ENCODE measurements around the gene LMX1B.

Gene LMX1B

DNA sequence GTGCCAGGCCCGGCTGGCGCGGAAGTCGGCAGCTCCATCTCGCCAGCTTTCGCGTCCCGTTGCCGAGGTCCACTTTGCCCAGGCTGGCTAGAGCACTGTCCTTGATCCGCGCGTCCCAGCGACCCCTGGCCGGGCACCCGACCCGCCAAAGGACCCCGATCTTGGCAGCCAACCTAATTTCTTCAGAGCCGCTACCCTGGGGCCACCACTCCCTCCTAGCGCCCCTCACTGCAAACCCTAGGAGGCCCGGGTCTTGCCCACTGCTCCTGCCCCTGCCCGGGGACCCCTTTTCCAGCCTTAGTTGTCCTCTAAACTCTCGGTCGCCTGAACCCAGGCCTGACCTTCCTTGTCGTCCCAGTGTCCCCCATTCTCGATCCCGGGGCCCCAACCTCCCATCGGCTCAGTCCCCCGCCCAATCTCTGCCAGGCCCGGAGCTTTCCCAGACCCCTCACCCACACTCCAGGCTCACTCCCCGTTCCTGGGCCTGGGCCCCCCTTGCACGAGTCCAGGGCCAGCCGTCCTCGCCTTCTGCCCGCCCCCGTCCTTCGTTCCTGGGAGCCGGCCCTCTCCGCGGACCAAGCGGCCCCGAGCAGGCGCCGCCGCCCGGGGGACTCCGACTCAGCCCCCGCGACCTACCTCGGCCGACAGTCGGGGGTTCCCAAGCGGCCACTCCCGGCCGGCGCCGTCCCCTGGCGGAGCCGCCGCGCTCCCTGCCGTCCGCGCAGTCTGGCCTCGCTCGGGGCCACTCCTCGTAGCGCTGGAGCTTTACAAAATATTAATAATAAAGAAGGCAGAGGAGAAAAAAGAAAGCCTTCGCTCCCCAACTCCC, 701 bp upstream of the LMX1B start:
- Histone ChIP-seq H3K14ac (ENCODE audit: low read length) (peak overlapping the region; percentile 21), H4K91ac (ENCODE audit: low read depth, low read length, poor library complexity) (no peak overlapping the region), H2BK15ac (ENCODE audit: low read length) (peak overlapping the region; percentile 97), H3K27me3 (ENCODE audit: control insufficient read depth in 3 of 3, insufficient read depth in 3 of 3, low read depth in 1 of 3, low read length in 3 of 3) (peaks cover 64 to 96% (median 93%) of the 10 kb centered on the region in 3 experiments), H2BK5ac (ENCODE audit: low read length) (peak overlapping the region; percentile 53), H2BK120ac (ENCODE audit: low read depth, low read length) (no peak overlapping the region), H2BK12ac (ENCODE audit: low read length) (peak overlapping the region; percentile 84), H3K4me2 (ENCODE audit: insufficient read depth, low read length, poor library complexity, severe bottlenecking) (peak overlapping the region; percentile 73), H3K27ac (replicated peaks; ENCODE audit: low read length) (no peak overlapping the region), H4K8ac (ENCODE audit: low read depth, low read length) (no peak overlapping the region), H2AK5ac (ENCODE audit: low read depth, low read length) (peak overlapping the region; percentile 94), H3K79me1 (ENCODE audit: low read depth, low read length) (no peaks in the 10 kb centered on the region), H3K9me3 (replicated peaks in 1 of 2; ENCODE audit: control insufficient read depth in 2 of 2, insufficient read depth in 1 of 2, low read depth in 1 of 2, low read length in 2 of 2) (peaks cover 0 to 5% of the 10 kb centered on the region in 2 donors), H3K36me3 (replicated peaks in 1 of 2; ENCODE audit: control insufficient read depth in 2 of 2, insufficient read depth in 2 of 2, low read length in 2 of 2) (no peaks in the 10 kb centered on the region), H2AFZ (ENCODE audit: low read length) (peak overlapping the region; percentile 85), H3K4me3 (ENCODE audit: low read length in 2 of 2) (peak overlapping the region in 1 of 2 donors; percentile 61), H3K9ac (ENCODE audit: low read depth, low read length, poor library complexity) (peak overlapping the region; percentile 44), H3K18ac (ENCODE audit: low read length) (peak overlapping the region; percentile 94), H3K4ac (ENCODE audit: low read length) (no peak overlapping the region), H3K23ac (ENCODE audit: low read depth, low read length, poor library complexity) (no peak overlapping the region), H3K4me1 (ENCODE audit: control insufficient read depth in 2 of 2, insufficient read depth in 1 of 2, low read depth in 1 of 2, low read length in 2 of 2) (peaks cover 6 to 19% of the 10 kb centered on the region in 2 donors)
- DNase-seq (ENCODE audit: low spot score) = no peak
- no CpG with 5 or more reads among the region's 68 CpGs for WGBS, 2 donors (ENCODE audit: extremely low coverage in 2 of 2, insufficient read length in 2 of 2, insufficient replicate concordance in 1 of 2)

DNA sequence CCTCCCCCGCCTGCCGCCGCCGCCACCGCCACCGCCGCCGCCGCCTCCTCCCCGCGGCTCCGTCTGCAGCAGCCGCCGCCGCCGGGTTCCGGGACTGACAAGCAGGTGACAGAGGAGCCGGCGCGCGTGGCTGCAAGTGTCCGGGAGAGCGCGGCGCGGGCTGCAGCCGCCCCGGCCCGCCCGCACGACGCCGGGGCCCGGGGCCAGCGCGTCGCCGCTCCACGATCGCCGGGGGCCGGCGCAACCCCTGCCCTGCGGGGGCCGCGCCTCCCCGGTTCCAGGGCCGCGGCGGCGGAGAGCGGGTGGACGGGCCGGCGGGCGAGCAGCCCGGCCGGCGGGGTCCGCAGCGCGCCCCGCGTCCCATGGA, 343 bp downstream of the LMX1B start:
- H2AFZ ChIP-seq (ENCODE audit: low read length) = peak overlapping the region; percentile 59
- peak overlapping the region; percentile 33 for H3K4me2 ChIP-seq (ENCODE audit: insufficient read depth, low read length, poor library complexity, severe bottlenecking)
- H3K14ac ChIP-seq (ENCODE audit: low read length) = no peak overlapping the region
- H2BK5ac ChIP-seq (ENCODE audit: low read length) = no peak overlapping the region
- no peaks in the 10 kb centered on the region for H3K79me1 ChIP-seq (ENCODE audit: low read depth, low read length)
- peaks cover 75 to 98% (median 93%) of the 10 kb centered on the region in 3 experiments for H3K27me3 ChIP-seq (ENCODE audit: control insufficient read depth in 3 of 3, insufficient read depth in 3 of 3, low read depth in 1 of 3, low read length in 3 of 3)
- peak overlapping the region; percentile 81 for H2AK5ac ChIP-seq (ENCODE audit: low read depth, low read length)
- no peaks in the 10 kb centered on the region for H3K36me3 ChIP-seq (replicated peaks in 1 of 2; ENCODE audit: control insufficient read depth in 2 of 2, insufficient read depth in 2 of 2, low read length in 2 of 2)
- no peak overlapping the region for H3K4me3 ChIP-seq (ENCODE audit: low read length in 2 of 2)
- H3K27ac ChIP-seq (replicated peaks; ENCODE audit: low read length) = no peak overlapping the region
- peaks cover 10 to 20% of the 10 kb centered on the region in 2 donors for H3K4me1 ChIP-seq (ENCODE audit: control insufficient read depth in 2 of 2, insufficient read depth in 1 of 2, low read depth in 1 of 2, low read length in 2 of 2)
- H4K91ac ChIP-seq (ENCODE audit: low read depth, low read length, poor library complexity) = no peak overlapping the region
- H3K9me3 ChIP-seq (replicated peaks in 1 of 2; ENCODE audit: control insufficient read depth in 2 of 2, insufficient read depth in 1 of 2, low read depth in 1 of 2, low read length in 2 of 2) = peaks cover 0 to 5% of the 10 kb centered on the region in 2 donors
- DNase-seq (ENCODE audit: low spot score) = no peak
- no peak overlapping the region for H2BK120ac ChIP-seq (ENCODE audit: low read depth, low read length)
- H3K9ac ChIP-seq (ENCODE audit: low read depth, low read length, poor library complexity) = no peak overlapping the region
- no peak overlapping the region for H2BK12ac ChIP-seq (ENCODE audit: low read length)
- H3K18ac ChIP-seq (ENCODE audit: low read length) = no peak overlapping the region
- no peak overlapping the region for H4K8ac ChIP-seq (ENCODE audit: low read depth, low read length)
- no CpG with 5 or more reads among the region's 64 CpGs for WGBS, 2 donors (ENCODE audit: extremely low coverage in 2 of 2, insufficient read length in 2 of 2, insufficient replicate concordance in 1 of 2)
- H3K23ac ChIP-seq (ENCODE audit: low read depth, low read length, poor library complexity) = peak overlapping the region; percentile 73
- H3K4ac ChIP-seq (ENCODE audit: low read length) = no peak overlapping the region
- H2BK15ac ChIP-seq (ENCODE audit: low read length) = no peak overlapping the region

DNA sequence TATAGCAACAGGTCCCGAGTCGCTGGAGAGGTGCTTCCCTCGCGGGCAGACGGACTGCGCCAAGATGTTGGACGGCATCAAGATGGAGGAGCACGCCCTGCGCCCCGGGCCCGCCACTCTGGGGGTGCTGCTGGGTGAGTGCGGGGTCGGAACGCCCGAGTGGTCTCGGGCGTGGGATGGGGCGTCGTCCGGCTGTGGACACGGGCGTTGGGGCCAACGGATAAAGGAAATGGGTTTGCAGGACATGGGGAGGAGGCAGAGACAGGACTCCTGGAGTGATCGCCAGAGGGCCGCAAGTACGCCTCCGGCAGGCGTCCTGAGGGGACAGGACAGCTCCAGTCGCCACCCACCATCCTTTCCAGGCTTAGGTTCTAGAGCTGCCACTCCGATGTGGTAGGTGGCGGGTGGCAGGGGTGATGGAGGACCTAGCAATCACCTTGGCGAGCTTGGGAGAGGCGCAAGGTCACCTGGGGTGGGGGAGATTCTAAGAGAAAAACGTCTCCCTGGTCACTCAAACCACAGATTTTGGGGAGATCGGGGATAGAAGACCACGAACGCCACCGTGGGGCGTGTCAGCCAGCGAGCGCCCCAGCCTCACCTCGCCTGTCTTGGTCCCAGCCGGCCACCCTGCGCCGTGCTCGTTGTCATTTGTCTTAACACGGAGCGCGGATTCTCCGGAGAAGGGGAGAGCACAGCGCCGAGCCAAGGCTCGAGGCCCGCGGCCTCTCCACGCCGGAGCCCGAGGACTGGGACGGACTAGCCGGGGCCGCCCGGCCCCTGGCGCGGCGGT, 922 bp downstream of the LMX1B start:
- H4K8ac ChIP-seq (ENCODE audit: low read depth, low read length) = no peak overlapping the region
- peaks cover 0 to 5% of the 10 kb centered on the region in 2 donors for H3K9me3 ChIP-seq (replicated peaks in 1 of 2; ENCODE audit: control insufficient read depth in 2 of 2, insufficient read depth in 1 of 2, low read depth in 1 of 2, low read length in 2 of 2)
- H3K79me1 ChIP-seq (ENCODE audit: low read depth, low read length) = no peaks in the 10 kb centered on the region
- H2AK5ac ChIP-seq (ENCODE audit: low read depth, low read length) = peak overlapping the region; percentile 81
- peak overlapping the region; percentile 96 for H2BK15ac ChIP-seq (ENCODE audit: low read length)
- no peak overlapping the region for H4K91ac ChIP-seq (ENCODE audit: low read depth, low read length, poor library complexity)
- H3K27ac ChIP-seq (replicated peaks; ENCODE audit: low read length) = no peak overlapping the region
- peak overlapping the region; percentile 59 for H2AFZ ChIP-seq (ENCODE audit: low read length)
- H3K9ac ChIP-seq (ENCODE audit: low read depth, low read length, poor library complexity) = no peak overlapping the region
- H2BK5ac ChIP-seq (ENCODE audit: low read length) = peak overlapping the region; percentile 53
- H3K23ac ChIP-seq (ENCODE audit: low read depth, low read length, poor library complexity) = peak overlapping the region; percentile 80
- H3K14ac ChIP-seq (ENCODE audit: low read length) = peak overlapping the region; percentile 56
- DNase-seq (ENCODE audit: low spot score) = no peak
- WGBS, 2 donors (ENCODE audit: extremely low coverage in 2 of 2, insufficient read length in 2 of 2, insufficient replicate concordance in 1 of 2) = no CpG with 5 or more reads among the region's 65 CpGs
- H3K4me3 ChIP-seq (ENCODE audit: low read length in 2 of 2) = peak overlapping the region in 1 of 2 donors; percentile 14
- no peaks in the 10 kb centered on the region for H3K36me3 ChIP-seq (replicated peaks in 1 of 2; ENCODE audit: control insufficient read depth in 2 of 2, insufficient read depth in 2 of 2, low read length in 2 of 2)
- no peak overlapping the region for H2BK120ac ChIP-seq (ENCODE audit: low read depth, low read length)
- peak overlapping the region; percentile 73 for H2BK12ac ChIP-seq (ENCODE audit: low read length)
- peaks cover 75 to 98% (median 93%) of the 10 kb centered on the region in 3 experiments for H3K27me3 ChIP-seq (ENCODE audit: control insufficient read depth in 3 of 3, insufficient read depth in 3 of 3, low read depth in 1 of 3, low read length in 3 of 3)
- H3K4me1 ChIP-seq (ENCODE audit: control insufficient read depth in 2 of 2, insufficient read depth in 1 of 2, low read depth in 1 of 2, low read length in 2 of 2) = peaks cover 10 to 20% of the 10 kb centered on the region in 2 donors
- peak overlapping the region; percentile 89 for H3K18ac ChIP-seq (ENCODE audit: low read length)
- peak overlapping the region; percentile 40 for H3K4me2 ChIP-seq (ENCODE audit: insufficient read depth, low read length, poor library complexity, severe bottlenecking)
- no peak overlapping the region for H3K4ac ChIP-seq (ENCODE audit: low read length)
